Measurements from ENCODE around the gene SNAP47.

DNA sequence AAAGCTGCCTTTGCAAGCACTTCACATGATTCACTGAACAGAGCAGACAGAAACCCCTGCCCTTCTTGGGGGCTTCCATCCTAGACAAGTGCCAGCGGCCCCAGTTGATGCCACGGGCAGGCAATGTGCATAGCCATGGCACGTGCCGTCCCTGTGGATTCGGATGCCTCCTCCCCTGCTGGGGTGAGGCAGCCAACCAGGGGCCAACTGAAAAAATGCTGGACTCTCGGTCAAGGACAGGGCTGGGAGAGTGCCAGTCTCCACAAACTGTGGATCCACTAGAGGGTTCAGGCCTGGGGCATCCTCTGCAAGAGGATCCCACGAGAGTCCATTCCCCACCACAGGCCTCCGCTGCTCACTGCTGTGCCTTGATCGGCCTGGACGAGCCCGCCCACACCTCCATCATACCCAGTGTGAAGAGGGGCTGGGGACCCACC, 4.0 kb upstream of the SNAP47 start:
- TF ChIP-seq, protein P1, sequence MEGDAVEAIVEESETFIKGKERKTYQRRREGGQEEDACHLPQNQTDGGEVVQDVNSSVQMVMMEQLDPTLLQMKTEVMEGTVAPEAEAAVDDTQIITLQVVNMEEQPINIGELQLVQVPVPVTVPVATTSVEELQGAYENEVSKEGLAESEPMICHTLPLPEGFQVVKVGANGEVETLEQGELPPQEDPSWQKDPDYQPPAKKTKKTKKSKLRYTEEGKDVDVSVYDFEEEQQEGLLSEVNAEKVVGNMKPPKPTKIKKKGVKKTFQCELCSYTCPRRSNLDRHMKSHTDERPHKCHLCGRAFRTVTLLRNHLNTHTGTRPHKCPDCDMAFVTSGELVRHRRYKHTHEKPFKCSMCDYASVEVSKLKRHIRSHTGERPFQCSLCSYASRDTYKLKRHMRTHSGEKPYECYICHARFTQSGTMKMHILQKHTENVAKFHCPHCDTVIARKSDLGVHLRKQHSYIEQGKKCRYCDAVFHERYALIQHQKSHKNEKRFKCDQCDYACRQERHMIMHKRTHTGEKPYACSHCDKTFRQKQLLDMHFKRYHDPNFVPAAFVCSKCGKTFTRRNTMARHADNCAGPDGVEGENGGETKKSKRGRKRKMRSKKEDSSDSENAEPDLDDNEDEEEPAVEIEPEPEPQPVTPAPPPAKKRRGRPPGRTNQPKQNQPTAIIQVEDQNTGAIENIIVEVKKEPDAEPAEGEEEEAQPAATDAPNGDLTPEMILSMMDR (IDR thresholded peaks at IDR 0.05), result no peak
- TF ChIP-seq POLR2A (IDR thresholded peaks at IDR 0.05), result no peak
